Thoracic aorta (tissue), 2 donors: ENCODE measurements around the gene ZNF783. TPM values are rescaled to one million over a fixed set of nuclear protein-coding genes. Genes with fewer than 3 reads are reported as not detected.

ENCODE experiments used
- ATAC-seq: fragments of 150-250 bp; one replicate; pipeline ENCODE4 v1.8.0; 2017; ENCODE audit warnings: low read depth; ENCODE audit not compliant: insufficient number of reproducible peaks, low FRiP score
- DNase-seq: peaks from one replicate; pipeline ENCODE4 v3.0.0-alpha.2; 2020; ENCODE audit warnings: low spot score
- H3K27ac ChIP-seq, 2 donors: fragments of 200-600 bp; sonication (generic); 1 replicate in 1 of 2; 2 replicates in 1 of 2; pipeline ENCODE4 v1.5.1; 2016; ENCODE audit warnings: mild to moderate bottlenecking in 2 of 2, moderate library complexity in 2 of 2
- H3K27me3 ChIP-seq: fragments of 200-600 bp; sonication (generic); replicated peaks from 2 replicates; pipeline ENCODE4 v1.6.0; 2016; ENCODE audit warnings: mild to moderate bottlenecking; ENCODE audit not compliant: insufficient read depth
- H3K36me3 ChIP-seq: fragments of 200-600 bp; sonication (generic); one replicate; pipeline ENCODE4 v1.5.1; 2016
- H3K4me1 ChIP-seq, 2 donors: fragments of 200-600 bp; sonication (generic); 1 replicate in 1 of 2; 2 replicates in 1 of 2; pipeline versions ENCODE4 v1.5.1 to v1.6.0; 2016; ENCODE audit warnings: low read depth in 2 of 2, mild to moderate bottlenecking in 1 of 2; ENCODE audit not compliant: control insufficient read depth in 1 of 2
- H3K4me3 ChIP-seq: fragments of 200-600 bp; sonication (generic); 2 replicates; pipeline ENCODE4 v1.5.1; 2016; ENCODE audit warnings: mild to moderate bottlenecking
- H3K9me3 ChIP-seq: fragments of 200-600 bp; sonication (generic); 2 replicates; pipeline ENCODE4 v1.5.1; 2016
- total RNA-seq, 2 donors: library from RNA; depleted of rRNA; stranded (reverse); fragments of >200 nt; gene quantifications; one replicate each; pipeline versions ENCODE4 v1.1.0 to v1.2.3, GENCODE V29; 2016
- TF ChIP-seq, protein P1 (sequence below): fragments of 200-600 bp; sonication (generic); IDR thresholded peaks from one replicate; pipeline ENCODE4 v1.5.1; 2019; ENCODE audit warnings: antibody characterized with exemption

ZNF783 gene
- total RNA-seq, 2 donors from 2014 or later, result 23.6 to 28.9 TPM

DNA sequence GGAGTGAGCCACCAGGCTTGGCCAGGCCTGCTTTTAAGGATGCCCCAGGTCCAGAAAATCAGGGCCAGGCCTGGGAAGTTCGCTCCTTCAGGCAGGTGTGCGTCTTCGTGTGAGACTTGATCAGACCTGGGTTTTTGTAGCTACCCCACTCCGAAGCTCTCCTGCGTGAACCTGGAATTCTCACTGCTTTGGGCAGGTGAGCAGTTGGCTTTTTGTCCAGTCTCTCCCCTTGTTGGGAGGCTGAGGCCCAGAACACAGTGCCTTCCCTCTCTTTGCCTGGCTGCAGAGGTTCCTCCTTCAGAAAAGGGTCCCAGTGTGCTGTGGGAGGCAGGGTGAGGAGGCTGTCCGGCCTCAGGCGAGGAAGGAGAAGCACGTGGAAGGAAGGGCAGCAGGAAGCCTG lies 27.3 kb downstream of the ZNF783 start:
- peaks cover 12% of the 10 kb centered on the region for H3K36me3 ChIP-seq
- H3K9me3 ChIP-seq, result no peaks in the 10 kb centered on the region
- no peaks in the 10 kb centered on the region for H3K27me3 ChIP-seq
- peaks cover 0 to 14% of the 10 kb centered on the region in 2 donors for H3K4me1 ChIP-seq
- no peak for DNase-seq
- ATAC-seq, result no peak
- H3K27ac ChIP-seq, result no peak overlapping the region
- no peak overlapping the region for H3K4me3 ChIP-seq
- TF ChIP-seq, protein P1, sequence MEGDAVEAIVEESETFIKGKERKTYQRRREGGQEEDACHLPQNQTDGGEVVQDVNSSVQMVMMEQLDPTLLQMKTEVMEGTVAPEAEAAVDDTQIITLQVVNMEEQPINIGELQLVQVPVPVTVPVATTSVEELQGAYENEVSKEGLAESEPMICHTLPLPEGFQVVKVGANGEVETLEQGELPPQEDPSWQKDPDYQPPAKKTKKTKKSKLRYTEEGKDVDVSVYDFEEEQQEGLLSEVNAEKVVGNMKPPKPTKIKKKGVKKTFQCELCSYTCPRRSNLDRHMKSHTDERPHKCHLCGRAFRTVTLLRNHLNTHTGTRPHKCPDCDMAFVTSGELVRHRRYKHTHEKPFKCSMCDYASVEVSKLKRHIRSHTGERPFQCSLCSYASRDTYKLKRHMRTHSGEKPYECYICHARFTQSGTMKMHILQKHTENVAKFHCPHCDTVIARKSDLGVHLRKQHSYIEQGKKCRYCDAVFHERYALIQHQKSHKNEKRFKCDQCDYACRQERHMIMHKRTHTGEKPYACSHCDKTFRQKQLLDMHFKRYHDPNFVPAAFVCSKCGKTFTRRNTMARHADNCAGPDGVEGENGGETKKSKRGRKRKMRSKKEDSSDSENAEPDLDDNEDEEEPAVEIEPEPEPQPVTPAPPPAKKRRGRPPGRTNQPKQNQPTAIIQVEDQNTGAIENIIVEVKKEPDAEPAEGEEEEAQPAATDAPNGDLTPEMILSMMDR, result no peak

GRCh38 chr7:149289856-149290255 lies 27.9 kb downstream of the ZNF783 start:
- no peak overlapping the region for H3K27ac ChIP-seq
- TF ChIP-seq, protein P1, result no peak
- DNase-seq, result no peak

DNA sequence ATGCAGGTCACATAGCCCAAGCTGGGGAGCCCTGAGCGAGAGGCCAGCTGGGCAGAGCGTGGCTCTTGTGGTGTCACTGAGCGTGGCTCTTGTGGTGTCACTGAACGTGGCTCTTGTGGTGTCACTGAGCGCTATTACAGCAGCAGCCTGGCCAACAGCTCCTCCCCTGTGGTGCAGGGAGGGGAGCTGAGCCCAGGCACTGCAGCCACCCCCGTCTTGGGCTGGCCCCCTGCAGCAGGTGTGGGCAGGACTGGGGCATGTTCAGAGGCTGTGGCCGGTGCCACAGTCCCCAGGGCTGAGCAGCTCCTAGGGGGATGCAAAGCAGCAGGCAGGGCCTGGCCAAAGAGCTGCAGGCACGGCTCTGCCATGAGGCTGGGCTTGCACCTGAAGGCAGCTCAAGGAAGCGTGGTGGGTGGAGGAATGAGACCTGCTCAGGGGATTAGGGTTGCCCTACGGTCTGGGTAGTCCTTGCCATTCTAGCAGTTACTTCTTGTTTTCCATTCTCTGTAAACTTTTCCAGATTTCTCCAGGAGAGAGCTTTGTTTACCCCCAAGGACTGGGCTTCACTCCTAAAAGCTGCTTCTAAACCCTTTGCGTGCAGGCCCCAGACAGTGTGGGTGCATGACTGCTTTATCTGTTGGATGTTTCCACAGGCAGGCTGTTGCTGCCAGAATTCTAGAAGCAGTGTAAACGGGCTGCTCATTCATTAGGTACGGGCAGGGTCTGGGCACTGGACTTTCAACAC lies 29.2 kb downstream of the ZNF783 start:
- no peaks in the 10 kb centered on the region for H3K9me3 ChIP-seq
- H3K4me3 ChIP-seq, result no peak overlapping the region
- peaks cover 20% of the 10 kb centered on the region for H3K36me3 ChIP-seq
- H3K4me1 ChIP-seq, result no peaks in the 10 kb centered on the region
- no peak for DNase-seq
- H3K27ac ChIP-seq, result no peak overlapping the region
- no peak for ATAC-seq
- TF ChIP-seq, protein P1, result no peak
- no peaks in the 10 kb centered on the region for H3K27me3 ChIP-seq

More at GRCh38 chr7:149289856-149290255, 27.9 kb downstream of the ZNF783 start:
- ATAC-seq, result no peak
- Histone ChIP-seq H3K36me3 (peaks cover 16% of the 10 kb centered on the region), H3K4me3 (no peak overlapping the region), H3K27me3 (no peaks in the 10 kb centered on the region), H3K4me1 (peaks cover 0 to 10% of the 10 kb centered on the region in 2 donors), H3K9me3 (no peaks in the 10 kb centered on the region)

DNA sequence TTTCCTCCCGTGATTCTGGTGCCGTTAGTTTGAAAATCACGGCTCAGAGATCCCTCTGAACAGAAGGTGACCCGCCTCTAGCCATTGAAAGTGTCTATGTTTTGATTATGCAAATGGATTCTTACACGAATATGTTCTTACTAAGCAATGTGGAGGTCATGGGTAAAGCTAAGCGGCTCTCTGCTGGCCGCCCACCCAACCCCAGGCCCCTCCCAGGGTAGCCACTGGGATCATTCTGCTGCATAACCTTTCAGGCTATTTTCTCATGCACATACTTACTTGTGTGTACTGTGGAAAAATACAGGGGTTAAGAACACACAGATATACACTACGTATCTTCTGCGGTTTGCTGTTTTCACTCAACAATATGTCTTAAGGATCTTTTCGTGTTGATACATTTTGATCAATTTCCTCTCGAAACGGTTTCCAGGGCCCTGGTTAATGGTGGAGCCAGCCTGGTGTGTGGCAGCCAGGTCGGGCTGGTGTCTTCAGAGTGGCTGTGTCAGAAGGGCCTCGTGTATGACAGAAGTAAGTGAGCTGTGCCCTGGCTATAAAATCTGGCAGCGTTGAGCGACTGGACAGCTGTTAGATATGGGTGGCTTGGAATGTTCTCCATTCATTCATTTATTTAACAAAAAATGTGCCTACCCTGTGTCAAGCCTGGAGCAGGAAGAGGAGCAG lies 29.9 kb downstream of the ZNF783 start:
- Histone ChIP-seq H3K4me3 (no peak overlapping the region), H3K27ac (no peak overlapping the region), H3K9me3 (no peaks in the 10 kb centered on the region), H3K36me3 (peaks cover 20% of the 10 kb centered on the region), H3K4me1 (no peaks in the 10 kb centered on the region), H3K27me3 (no peaks in the 10 kb centered on the region)
- TF ChIP-seq, protein P1, result no peak
- DNase-seq, result no peak
- ATAC-seq, result no peak

DNA sequence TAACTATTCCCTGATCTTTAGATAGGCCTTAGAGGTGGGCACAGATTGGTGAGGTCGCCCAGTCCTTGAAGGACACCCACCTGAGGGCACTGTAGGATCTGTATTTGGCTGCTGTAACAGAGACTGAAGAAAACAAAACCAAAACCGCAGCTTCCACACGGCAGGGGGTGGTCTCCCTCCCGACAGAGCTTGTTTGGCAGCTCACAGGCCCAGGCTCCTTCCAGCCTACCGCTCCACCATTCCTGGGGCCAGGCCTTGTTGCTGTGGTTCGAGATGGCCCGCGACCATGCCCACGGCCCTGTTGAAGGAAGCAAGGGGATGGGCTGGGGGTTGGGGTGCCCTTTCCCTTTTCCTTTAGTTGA lies 30.4 kb downstream of the ZNF783 start:
- Histone ChIP-seq H3K9me3 (no peaks in the 10 kb centered on the region), H3K27ac (no peak overlapping the region), H3K36me3 (peaks cover 20% of the 10 kb centered on the region), H3K27me3 (no peaks in the 10 kb centered on the region), H3K4me3 (no peak overlapping the region), H3K4me1 (no peaks in the 10 kb centered on the region)
- DNase-seq, result no peak
- TF ChIP-seq, protein P1, result no peak
- ATAC-seq, result no peak
